MCF 10A (cell line): ENCODE data around the gene ADAMTS16. TPM values are rescaled to one million over a fixed set of nuclear protein-coding genes. Genes with fewer than 3 reads are reported as not detected.

Experiments used
- BruUV-seq: library from RNA; stranded (reverse); fragments of 400-500 nt; replicated peaks from 2 replicates; lab custom pipeline; 2021; lab: Mats Ljungman, UMichigan
- CTCF ChIA-PET: fragments of 300-600 bp; sonication (Branson Sonifier 250); formaldehyde crosslinking; extraction: SDS; loops from one replicate; lab custom pipeline; 2021; ENCODE audit warnings: antibody characterized with exemption, inconsistent platforms; lab: Yijun Ruan, JAX
- POLR2A ChIA-PET: fragments of 300-600, 350-650 bp; sonication (Branson Sonifier 250); formaldehyde crosslinking; extraction: SDS; loops from one replicate; lab custom pipeline; 2020; ENCODE audit warnings: antibody characterized with exemption, inconsistent platforms; lab: Yijun Ruan, JAX
- DNase-seq: peaks from one replicate; pipeline ENCODE4 v3.0.0-alpha.2; 2018; ENCODE audit not compliant: unreplicated experiment
- H3K27ac Mint-ChIP-seq: one replicate; pipeline ENCODE4 v1.8.0; 2022; ENCODE audit warnings: mild to moderate bottlenecking, low read depth, mixed read lengths; ENCODE audit not compliant: unreplicated experiment
- H3K27me3 Mint-ChIP-seq: one replicate; pipeline ENCODE4 v1.8.0; 2022; ENCODE audit warnings: mixed read lengths; ENCODE audit not compliant: insufficient read depth, unreplicated experiment
- H3K36me3 Mint-ChIP-seq: one replicate; pipeline ENCODE4 v1.8.0; 2022; ENCODE audit warnings: mild to moderate bottlenecking, moderate library complexity, mixed read lengths; ENCODE audit not compliant: insufficient read depth, unreplicated experiment
- H3K4me1 Mint-ChIP-seq: one replicate; pipeline ENCODE4 v1.8.0; 2022; ENCODE audit warnings: mixed read lengths; ENCODE audit not compliant: insufficient read depth, unreplicated experiment
- H3K4me3 Mint-ChIP-seq: one replicate; pipeline ENCODE4 v1.8.0; 2022; ENCODE audit warnings: mild to moderate bottlenecking, moderate library complexity, mixed read lengths; ENCODE audit not compliant: unreplicated experiment
- H3K9me3 Mint-ChIP-seq: one replicate; pipeline ENCODE4 v1.8.0; 2022; ENCODE audit warnings: mixed read lengths; ENCODE audit not compliant: unreplicated experiment
- intact Hi-C: fragments of 100-400 bp; cut with micrococcal nuclease; formaldehyde crosslinking; loops from 2 replicates; pipeline ENCODE4 v1.14.1; 2022
- total RNA-seq: library from RNA; stranded (reverse); gene quantifications from 2 replicates; pipeline ENCODE4 v1.2.3, GENCODE V29; 2022
- TF ChIP-seq, protein P1 (sequence below): fragments of 200-600 bp; IDR thresholded peaks from one replicate; pipeline ENCODE4 v1.8.0; 2022; ENCODE audit warnings: antibody characterized with exemption, mild to moderate bottlenecking; ENCODE audit not compliant: unreplicated experiment

The ADAMTS16 gene
- total RNA-seq, 1 experiment from 2014 or later: not detected

GRCh38 chr5:5363045-5363444, 222.9 kb downstream of the ADAMTS16 start:
- ChIA-PET CTCF (interaction anchor here (0.6 to 1.3 kb wide), 3 partner anchors 55 to 222 kb away, joined by 3 to 5 read pairs (median 3); no protein-coding TSS in a partner anchor), POLR2A (no interaction called here)
- Mint-ChIP-seq H3K4me1 (no peaks in the 10 kb centered on the region), H3K27me3 (no peaks in the 10 kb centered on the region), H3K4me3 (no peak overlapping the region), H3K27ac (no peak overlapping the region), H3K9me3 (no peaks in the 10 kb centered on the region), H3K36me3 (no peaks in the 10 kb centered on the region)
- no peak for DNase-seq
- TF ChIP-seq, protein P1, sequence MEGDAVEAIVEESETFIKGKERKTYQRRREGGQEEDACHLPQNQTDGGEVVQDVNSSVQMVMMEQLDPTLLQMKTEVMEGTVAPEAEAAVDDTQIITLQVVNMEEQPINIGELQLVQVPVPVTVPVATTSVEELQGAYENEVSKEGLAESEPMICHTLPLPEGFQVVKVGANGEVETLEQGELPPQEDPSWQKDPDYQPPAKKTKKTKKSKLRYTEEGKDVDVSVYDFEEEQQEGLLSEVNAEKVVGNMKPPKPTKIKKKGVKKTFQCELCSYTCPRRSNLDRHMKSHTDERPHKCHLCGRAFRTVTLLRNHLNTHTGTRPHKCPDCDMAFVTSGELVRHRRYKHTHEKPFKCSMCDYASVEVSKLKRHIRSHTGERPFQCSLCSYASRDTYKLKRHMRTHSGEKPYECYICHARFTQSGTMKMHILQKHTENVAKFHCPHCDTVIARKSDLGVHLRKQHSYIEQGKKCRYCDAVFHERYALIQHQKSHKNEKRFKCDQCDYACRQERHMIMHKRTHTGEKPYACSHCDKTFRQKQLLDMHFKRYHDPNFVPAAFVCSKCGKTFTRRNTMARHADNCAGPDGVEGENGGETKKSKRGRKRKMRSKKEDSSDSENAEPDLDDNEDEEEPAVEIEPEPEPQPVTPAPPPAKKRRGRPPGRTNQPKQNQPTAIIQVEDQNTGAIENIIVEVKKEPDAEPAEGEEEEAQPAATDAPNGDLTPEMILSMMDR: no peak
- no TSS peak for BruUV-seq
- intact Hi-C loops: no loop called here

- H3K27ac Mint-ChIP-seq: no peak overlapping the region
- intact Hi-C loops: no loop called here
- CTCF ChIA-PET: no interaction called here
- TF ChIP-seq, protein P1: no peak
- no peaks in the 10 kb centered on the region for H3K4me1 Mint-ChIP-seq
- H3K27me3 Mint-ChIP-seq: no peaks in the 10 kb centered on the region
- no peak for DNase-seq
- no peaks in the 10 kb centered on the region for H3K36me3 Mint-ChIP-seq
- no TSS peak for BruUV-seq
- POLR2A ChIA-PET: no interaction called here
- no peak overlapping the region for H3K4me3 Mint-ChIP-seq
- no peaks in the 10 kb centered on the region for H3K9me3 Mint-ChIP-seq
These were observed 224.8 kb downstream of the ADAMTS16 start for GRCh38 chr5:5364932-5365331.

GRCh38 chr5:5367739-5368138, 227.6 kb downstream of the ADAMTS16 start:
- H3K27me3 Mint-ChIP-seq: no peaks in the 10 kb centered on the region
- CTCF ChIA-PET: no interaction called here
- H3K4me1 Mint-ChIP-seq: no peaks in the 10 kb centered on the region
- POLR2A ChIA-PET: no interaction called here
- TF ChIP-seq, protein P1: no peak
- BruUV-seq: no TSS peak
- H3K4me3 Mint-ChIP-seq: no peak overlapping the region
- no peaks in the 10 kb centered on the region for H3K36me3 Mint-ChIP-seq
- H3K9me3 Mint-ChIP-seq: no peaks in the 10 kb centered on the region
- no peak for DNase-seq
- intact Hi-C loops: no loop called here
- no peak overlapping the region for H3K27ac Mint-ChIP-seq

GRCh38 chr5:5369051-5369605, 229.0 kb downstream of the ADAMTS16 start:
- Mint-ChIP-seq H3K4me3 (no peak overlapping the region), H3K27me3 (no peaks in the 10 kb centered on the region), H3K4me1 (peaks cover 3% of the 10 kb centered on the region), H3K36me3 (no peaks in the 10 kb centered on the region), H3K27ac (no peak overlapping the region), H3K9me3 (no peaks in the 10 kb centered on the region)
- POLR2A ChIA-PET: no interaction called here
- CTCF ChIA-PET: interaction anchor here (0.6 to 1.4 kb wide), 3 partner anchors 15 to 33 kb away, joined by 3 to 5 read pairs (median 3); no protein-coding TSS in a partner anchor
- intact Hi-C loops: no loop called here
- TF ChIP-seq, protein P1: no peak
- no TSS peak for BruUV-seq
- DNase-seq: no peak
